ENCODE results near the gene ANKH.
A peak's percentile ranks its signal among the peaks of the same experiment; 100 is the strongest.
"Not testable (repeated sequence)": the region's sequence is repeated elsewhere in the genome, so short reads cannot be mapped to it uniquely, and the experiment has no call there.

The ANKH gene

DNA sequence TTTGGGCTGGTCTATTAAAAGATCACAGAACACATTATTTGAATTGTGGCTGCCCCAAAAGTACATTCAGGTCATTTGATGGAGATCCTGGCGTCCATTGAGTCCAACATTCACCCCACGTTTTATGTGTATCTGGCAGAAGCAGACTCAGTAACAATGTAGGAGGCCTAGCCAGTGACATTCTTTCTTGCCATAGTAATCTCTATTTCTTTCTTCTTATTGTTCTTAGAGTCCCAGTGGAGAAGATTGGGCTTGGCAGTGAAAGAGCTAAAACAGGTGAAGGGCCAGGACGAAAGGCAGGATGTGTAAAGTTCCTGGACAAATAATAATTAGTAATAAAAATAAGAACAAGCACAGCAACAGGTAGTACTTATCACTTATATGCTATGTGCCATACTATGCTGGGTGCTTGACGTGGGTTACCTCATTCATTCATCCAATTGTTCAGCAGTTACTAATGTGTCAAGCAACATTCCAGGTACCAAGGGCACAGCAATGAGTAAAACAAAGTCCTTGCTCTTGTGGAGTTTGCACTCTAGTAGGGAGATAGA lies 12.6 kb upstream of the ANKH start:
- no peak overlapping the region for H3K4me3 ChIP-seq (replicated peaks; ENCODE audit: low read depth, low read length)
- DNase-seq (ENCODE audit: low read depth): peak; percentile 26
- TF ChIP-seq, protein P1, sequence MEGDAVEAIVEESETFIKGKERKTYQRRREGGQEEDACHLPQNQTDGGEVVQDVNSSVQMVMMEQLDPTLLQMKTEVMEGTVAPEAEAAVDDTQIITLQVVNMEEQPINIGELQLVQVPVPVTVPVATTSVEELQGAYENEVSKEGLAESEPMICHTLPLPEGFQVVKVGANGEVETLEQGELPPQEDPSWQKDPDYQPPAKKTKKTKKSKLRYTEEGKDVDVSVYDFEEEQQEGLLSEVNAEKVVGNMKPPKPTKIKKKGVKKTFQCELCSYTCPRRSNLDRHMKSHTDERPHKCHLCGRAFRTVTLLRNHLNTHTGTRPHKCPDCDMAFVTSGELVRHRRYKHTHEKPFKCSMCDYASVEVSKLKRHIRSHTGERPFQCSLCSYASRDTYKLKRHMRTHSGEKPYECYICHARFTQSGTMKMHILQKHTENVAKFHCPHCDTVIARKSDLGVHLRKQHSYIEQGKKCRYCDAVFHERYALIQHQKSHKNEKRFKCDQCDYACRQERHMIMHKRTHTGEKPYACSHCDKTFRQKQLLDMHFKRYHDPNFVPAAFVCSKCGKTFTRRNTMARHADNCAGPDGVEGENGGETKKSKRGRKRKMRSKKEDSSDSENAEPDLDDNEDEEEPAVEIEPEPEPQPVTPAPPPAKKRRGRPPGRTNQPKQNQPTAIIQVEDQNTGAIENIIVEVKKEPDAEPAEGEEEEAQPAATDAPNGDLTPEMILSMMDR (IDR thresholded peaks at IDR 0.05; ENCODE audit: low read length, missing control alignments): no peak

DNA sequence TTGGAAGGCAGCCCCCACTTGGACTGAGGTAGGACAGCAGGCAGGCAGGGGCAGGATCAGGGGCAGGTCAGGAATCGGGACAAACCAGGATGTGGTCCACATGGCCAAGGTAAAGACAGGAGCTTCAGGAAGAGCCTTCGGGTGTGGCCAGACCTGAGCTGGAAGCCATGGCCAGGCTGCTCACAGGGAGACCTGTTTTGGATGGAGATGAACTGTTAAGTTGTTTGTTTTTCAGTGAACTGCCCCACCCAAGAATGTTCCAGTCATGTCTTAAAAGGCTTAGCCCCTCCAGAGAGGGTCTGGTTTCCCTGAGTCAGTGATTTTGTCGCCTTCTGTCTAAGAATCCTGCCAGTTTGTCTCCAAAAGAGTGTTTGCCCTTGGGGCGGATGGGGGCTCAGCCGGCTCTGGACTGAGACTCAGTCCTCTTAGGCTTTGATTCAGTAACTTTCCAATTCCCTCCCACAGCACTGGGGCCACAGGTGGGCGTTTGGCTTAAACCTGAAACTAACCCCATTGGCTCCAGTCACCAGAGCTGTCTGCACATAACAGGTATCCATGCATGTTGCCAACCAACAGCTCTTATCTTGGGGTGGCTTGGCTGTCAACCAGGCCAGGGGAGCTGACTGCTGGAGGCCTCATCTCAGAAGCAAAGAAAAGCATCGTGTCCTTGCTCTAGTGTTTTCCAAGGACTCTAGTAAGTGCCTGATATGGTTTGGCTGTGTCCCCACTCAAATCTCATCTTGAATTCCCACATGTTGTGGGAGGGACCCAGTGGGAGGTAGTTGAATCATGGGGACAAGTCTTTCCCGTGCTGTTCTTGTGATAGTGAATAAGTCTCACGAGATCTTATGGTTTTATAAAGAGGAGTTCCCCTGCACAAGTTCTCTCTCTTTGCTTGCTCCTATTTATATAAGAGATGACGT lies 11.3 kb upstream of the ANKH start:
- no peak overlapping the region for H3K4me3 ChIP-seq (replicated peaks; ENCODE audit: low read depth, low read length)
- no peak for DNase-seq (ENCODE audit: low read depth)
- TF ChIP-seq, protein P1 (IDR thresholded peaks at IDR 0.05; ENCODE audit: low read length, missing control alignments): no peak

DNA sequence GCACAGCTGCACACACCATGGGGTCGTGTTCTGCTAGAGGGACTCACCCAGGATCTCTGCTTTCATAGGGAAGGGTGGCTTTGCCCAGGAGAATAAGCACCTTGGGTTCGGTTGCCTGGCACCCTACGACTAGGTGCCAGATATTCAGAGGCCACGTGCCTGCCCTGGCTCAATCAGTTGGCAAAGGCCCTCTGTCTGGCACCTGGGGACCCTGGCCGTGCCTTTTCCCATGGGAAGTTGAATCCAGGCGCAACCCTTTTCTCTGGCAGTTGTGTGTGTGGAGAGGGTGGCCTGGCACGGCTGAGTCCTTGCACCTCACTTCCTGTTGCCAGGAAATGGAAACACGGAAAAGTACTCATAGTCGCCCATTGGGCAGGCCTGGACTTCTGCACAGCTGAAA lies 10.2 kb upstream of the ANKH start:
- TF ChIP-seq, protein P1 (IDR thresholded peaks at IDR 0.05; ENCODE audit: low read length, missing control alignments): no peak
- no peak for DNase-seq (ENCODE audit: low read depth)
- H3K4me3 ChIP-seq (replicated peaks; ENCODE audit: low read depth, low read length): no peak overlapping the region

DNA sequence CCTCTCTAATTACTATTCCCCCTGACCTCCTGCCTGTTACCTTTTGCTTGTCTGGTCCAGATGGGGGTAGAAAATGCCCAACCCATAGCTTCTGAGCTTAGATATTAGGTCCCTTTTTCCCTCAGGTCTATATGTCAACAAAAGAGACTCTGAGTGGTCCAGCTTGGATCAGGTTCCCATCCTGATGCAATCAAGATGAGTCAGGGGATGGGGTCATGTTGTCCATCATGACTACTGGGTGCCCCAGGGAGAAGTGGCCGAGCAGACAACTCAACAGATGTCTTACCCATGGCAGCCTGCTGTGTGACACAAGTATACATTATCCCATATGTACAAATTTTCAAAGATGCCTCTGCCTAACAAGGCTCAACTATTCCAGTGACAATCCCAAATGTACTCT lies 9.1 kb upstream of the ANKH start:
- TF ChIP-seq, protein P1 (IDR thresholded peaks at IDR 0.05; ENCODE audit: low read length, missing control alignments): no peak
- no peak overlapping the region for H3K4me3 ChIP-seq (replicated peaks; ENCODE audit: low read depth, low read length)
- no peak for DNase-seq (ENCODE audit: low read depth)

DNA sequence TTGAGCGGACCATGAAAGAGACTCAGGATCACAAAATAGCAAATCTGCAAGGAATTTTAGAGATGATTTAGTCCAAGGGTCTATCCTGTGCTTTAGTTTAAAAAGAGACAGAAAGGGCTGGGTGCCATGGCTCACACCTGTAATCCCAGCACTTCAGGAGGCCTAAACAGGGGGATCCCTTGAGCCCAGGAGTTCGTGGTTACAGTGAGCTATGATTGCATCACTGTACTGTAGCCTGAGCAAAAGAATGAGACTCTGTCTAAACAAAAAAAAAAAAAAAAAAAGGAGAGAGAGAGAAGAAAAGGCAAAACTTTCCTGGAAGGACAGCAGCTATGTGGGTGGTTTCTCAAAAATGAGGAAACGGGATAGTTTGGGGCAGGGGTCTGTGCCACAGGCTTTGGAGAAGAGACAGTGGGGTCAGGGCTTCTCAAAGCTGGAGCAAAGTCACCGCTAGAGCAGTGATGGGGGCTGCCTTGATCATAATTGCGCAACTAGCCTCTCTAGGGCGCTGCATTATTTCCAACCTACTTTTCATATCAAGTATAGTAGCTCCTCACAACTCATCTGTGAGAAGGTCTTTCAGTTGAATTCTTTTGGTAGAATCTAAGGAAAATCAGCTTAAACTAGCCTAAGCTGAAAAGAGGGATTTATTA lies 8.5 kb upstream of the ANKH start:
- TF ChIP-seq, protein P1 (IDR thresholded peaks at IDR 0.05; ENCODE audit: low read length, missing control alignments): no peak
- no peak overlapping the region for H3K4me3 ChIP-seq (replicated peaks; ENCODE audit: low read depth, low read length)
- peak; percentile 46 for DNase-seq (ENCODE audit: low read depth)

DNA sequence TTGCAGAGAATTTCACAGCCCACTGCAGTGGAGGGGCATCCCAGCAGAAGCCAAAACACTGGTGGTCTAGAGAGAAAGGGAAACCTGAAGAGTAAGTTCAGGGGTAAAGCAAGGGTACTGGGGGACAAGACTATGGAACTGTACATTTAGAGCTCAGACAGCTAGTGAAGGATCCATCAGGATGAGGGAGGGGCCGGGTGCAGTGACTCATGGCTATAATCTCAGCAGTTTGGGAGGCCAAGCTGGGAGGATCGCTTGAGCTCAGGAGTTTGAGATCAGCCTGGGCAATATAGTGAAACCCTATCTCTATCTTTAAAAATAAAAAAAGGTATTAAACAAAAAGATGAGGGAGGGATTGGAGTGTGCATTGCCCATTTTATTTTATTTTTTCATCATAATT lies 7.8 kb upstream of the ANKH start:
- no peak overlapping the region for H3K4me3 ChIP-seq (replicated peaks; ENCODE audit: low read depth, low read length)
- TF ChIP-seq, protein P1 (IDR thresholded peaks at IDR 0.05; ENCODE audit: low read length, missing control alignments): no peak
- DNase-seq (ENCODE audit: low read depth): no peak

DNA sequence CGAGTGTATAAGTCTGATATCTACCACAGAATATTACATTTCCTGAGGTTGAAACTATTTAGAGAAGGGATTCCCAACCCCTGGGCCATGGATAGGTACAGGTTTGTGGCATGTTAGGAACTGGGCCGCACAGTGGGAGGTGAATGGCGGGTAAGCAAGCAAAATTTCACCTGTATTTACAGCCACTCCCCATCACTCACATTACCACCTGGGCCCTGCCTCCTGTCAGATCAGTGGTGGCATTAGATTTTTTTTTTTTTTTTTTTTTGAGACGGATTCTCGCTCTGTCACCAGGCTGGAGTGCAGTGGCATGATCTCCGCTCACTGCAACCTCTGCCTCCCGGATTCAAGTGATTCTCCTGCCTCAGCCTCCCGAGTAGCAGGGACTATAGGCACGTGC lies 6.6 kb upstream of the ANKH start:
- not testable (repeated sequence) for DNase-seq (ENCODE audit: low read depth); H3K4me3 ChIP-seq (replicated peaks; ENCODE audit: low read depth, low read length)
